ENCODE results near the gene PGAP6.

Gene PGAP6

DNA sequence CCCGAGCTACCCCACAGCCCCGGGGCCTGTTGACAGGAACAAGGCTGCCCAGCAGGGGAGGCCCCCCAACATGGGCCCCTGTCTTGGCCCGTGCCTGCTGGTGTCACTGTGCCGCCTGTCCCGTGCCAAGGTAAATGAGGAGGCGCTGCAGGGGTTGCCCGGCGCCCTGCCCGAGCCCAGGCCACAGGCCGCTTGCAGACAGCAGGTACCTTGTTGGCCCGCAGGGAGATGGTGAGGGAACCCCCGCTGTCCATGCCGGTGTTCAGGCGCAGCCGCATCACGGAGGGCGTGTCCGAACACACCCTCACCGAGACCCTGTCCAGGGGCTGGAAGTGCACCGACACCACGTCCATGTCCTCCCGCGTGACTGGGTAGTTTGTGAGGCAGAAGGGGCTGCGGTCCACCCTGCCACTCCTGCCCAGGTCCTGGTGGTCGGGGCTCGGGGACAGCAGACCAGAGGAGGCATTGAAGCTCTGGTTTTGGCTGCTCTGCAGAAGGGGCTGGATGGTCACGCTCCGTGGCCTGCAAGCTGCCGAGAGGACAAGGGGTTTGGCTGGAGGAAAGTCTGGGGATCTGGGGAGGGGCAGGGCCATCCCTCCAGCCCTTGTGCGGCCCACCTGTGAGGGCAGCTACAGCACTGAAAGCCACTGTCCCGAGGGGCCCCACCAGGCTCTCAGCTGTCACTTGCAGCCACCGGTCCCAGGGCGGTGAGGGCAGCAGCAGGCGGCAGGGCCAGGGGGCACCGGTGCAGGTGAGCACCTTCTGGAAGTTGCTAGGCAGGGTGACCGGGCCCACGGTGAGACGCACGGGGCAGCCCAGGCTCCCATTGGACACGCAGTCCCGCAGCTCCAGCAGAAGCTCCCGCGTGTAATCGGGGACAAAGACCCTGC is 5.6 kb downstream of the PGAP6 start:
- Histone ChIP-seq H3K36me3 (replicated peaks; ENCODE audit: insufficient read depth, low read length) (no peaks in the 10 kb centered on the region), H3K9ac (ENCODE audit: low read length) (no peak overlapping the region), H3K9me2 (replicated peaks; ENCODE audit: insufficient read depth, low read length) (no peaks in the 10 kb centered on the region), H3K4me2 (ENCODE audit: low read depth, low read length) (no peak overlapping the region), H4K20me1 (ENCODE audit: insufficient read depth, low read length) (no peaks in the 10 kb centered on the region), H3K79me2 (ENCODE audit: low read length) (peaks cover 24% of the 10 kb centered on the region), H3K27ac (ENCODE audit: low read length) (no peak overlapping the region), H3K4me3 (ENCODE audit: low read length) (no peak overlapping the region), H3K27me3 (replicated peaks; ENCODE audit: insufficient read depth, low read length) (no peaks in the 10 kb centered on the region), H3K4me1 (ENCODE audit: low read length) (0 out of 2 replicates have a peak, but pooled peaks cover under 1% of the 10 kb centered on the region), H3F3A (ENCODE audit: insufficient read depth, low read length) (no peaks in the 10 kb centered on the region), H2AFZ (ENCODE audit: low read length) (no peak overlapping the region), H3K9me3 (replicated peaks; ENCODE audit: insufficient read depth, low read length) (no peaks in the 10 kb centered on the region)
- DNase-seq = no peak
- no peak for TF ChIP-seq EZH2 (optimal IDR thresholded peaks at IDR 0.05; ENCODE audit: low read depth, low read length)
- TF ChIP-seq, protein P1, sequence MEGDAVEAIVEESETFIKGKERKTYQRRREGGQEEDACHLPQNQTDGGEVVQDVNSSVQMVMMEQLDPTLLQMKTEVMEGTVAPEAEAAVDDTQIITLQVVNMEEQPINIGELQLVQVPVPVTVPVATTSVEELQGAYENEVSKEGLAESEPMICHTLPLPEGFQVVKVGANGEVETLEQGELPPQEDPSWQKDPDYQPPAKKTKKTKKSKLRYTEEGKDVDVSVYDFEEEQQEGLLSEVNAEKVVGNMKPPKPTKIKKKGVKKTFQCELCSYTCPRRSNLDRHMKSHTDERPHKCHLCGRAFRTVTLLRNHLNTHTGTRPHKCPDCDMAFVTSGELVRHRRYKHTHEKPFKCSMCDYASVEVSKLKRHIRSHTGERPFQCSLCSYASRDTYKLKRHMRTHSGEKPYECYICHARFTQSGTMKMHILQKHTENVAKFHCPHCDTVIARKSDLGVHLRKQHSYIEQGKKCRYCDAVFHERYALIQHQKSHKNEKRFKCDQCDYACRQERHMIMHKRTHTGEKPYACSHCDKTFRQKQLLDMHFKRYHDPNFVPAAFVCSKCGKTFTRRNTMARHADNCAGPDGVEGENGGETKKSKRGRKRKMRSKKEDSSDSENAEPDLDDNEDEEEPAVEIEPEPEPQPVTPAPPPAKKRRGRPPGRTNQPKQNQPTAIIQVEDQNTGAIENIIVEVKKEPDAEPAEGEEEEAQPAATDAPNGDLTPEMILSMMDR (IDR thresholded peaks at IDR 0.05; ENCODE audit: low read length) = no peak
- no peak for TF ChIP-seq EZH2phosphoT487 (IDR thresholded peaks at IDR 0.05; ENCODE audit: low read length)

DNA sequence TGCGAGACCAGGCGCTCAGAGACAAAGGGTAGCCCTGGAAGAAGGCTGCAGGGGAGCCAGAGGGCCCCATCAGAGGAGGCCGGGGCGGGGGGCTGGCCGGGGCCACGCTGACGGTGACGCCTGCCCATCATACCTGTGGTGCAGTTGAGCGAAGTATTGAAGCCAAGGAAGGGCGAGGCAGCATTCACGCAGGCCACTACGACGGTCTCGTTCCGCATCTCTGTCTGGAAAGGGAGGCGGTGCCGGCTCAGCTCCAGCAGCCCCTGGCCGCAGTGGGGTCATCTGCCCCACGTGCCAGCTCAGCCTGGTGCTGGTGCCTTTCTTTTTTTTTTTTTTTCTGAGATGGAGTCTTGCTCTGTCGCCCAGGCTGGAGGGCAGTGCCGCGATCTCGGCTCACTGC is 6.6 kb downstream of the PGAP6 start:
- Histone ChIP-seq H3K27me3 (replicated peaks; ENCODE audit: insufficient read depth, low read length) (no peaks in the 10 kb centered on the region), H4K20me1 (ENCODE audit: insufficient read depth, low read length) (no peaks in the 10 kb centered on the region), H3K4me3 (ENCODE audit: low read length) (no peak overlapping the region), H3K9ac (ENCODE audit: low read length) (no peak overlapping the region), H3K9me2 (replicated peaks; ENCODE audit: insufficient read depth, low read length) (no peaks in the 10 kb centered on the region), H3K79me2 (ENCODE audit: low read length) (peaks cover 15% of the 10 kb centered on the region), H2AFZ (ENCODE audit: low read length) (no peak overlapping the region), H3K9me3 (replicated peaks; ENCODE audit: insufficient read depth, low read length) (no peaks in the 10 kb centered on the region), H3F3A (ENCODE audit: insufficient read depth, low read length) (no peaks in the 10 kb centered on the region), H3K4me2 (ENCODE audit: low read depth, low read length) (no peak overlapping the region), H3K36me3 (replicated peaks; ENCODE audit: insufficient read depth, low read length) (no peaks in the 10 kb centered on the region), H3K27ac (ENCODE audit: low read length) (no peak overlapping the region), H3K4me1 (ENCODE audit: low read length) (peaks cover 5% of the 10 kb centered on the region; the same call in 1 of the 2 replicates)
- no peak for DNase-seq
- TF ChIP-seq, protein P1 (IDR thresholded peaks at IDR 0.05; ENCODE audit: low read length) = no peak
- TF ChIP-seq EZH2 (optimal IDR thresholded peaks at IDR 0.05; ENCODE audit: low read depth, low read length) (no peak), EZH2phosphoT487 (IDR thresholded peaks at IDR 0.05; ENCODE audit: low read length) (no peak)

DNA sequence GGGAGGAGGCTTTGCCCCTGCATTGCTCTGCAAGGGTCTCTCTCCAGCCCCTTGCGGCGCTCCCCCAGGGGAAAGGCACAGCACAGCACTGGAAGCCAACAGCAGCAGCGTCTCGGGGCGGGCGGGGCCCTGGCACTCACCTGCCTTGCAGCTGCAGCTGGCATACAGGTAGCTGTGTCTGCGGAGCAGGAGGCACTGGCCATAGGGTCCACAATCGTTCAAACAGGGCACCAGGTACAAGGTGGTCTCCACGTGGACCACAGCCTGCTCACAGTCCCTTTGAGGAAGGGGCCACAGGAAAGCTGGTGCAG is 7.2 kb downstream of the PGAP6 start:
- no peak overlapping the region for H3K4me3 ChIP-seq (ENCODE audit: low read length)
- TF ChIP-seq EZH2phosphoT487 (IDR thresholded peaks at IDR 0.05; ENCODE audit: low read length) = no peak
- no peak for TF ChIP-seq EZH2 (optimal IDR thresholded peaks at IDR 0.05; ENCODE audit: low read depth, low read length)
- TF ChIP-seq, protein P1 (IDR thresholded peaks at IDR 0.05; ENCODE audit: low read length) = no peak
- H3K79me2 ChIP-seq (ENCODE audit: low read length) = peaks cover 13% of the 10 kb centered on the region
- H3K9me3 ChIP-seq (replicated peaks; ENCODE audit: insufficient read depth, low read length) = no peaks in the 10 kb centered on the region
- peaks cover 5% of the 10 kb centered on the region; the same call in 1 of the 2 replicates for H3K4me1 ChIP-seq (ENCODE audit: low read length)
- H3K27me3 ChIP-seq (replicated peaks; ENCODE audit: insufficient read depth, low read length) = no peaks in the 10 kb centered on the region
- H3K4me2 ChIP-seq (ENCODE audit: low read depth, low read length) = no peak overlapping the region
- H2AFZ ChIP-seq (ENCODE audit: low read length) = no peak overlapping the region
- no peaks in the 10 kb centered on the region for H4K20me1 ChIP-seq (ENCODE audit: insufficient read depth, low read length)
- H3K27ac ChIP-seq (ENCODE audit: low read length) = no peak overlapping the region
- H3K9me2 ChIP-seq (replicated peaks; ENCODE audit: insufficient read depth, low read length) = no peaks in the 10 kb centered on the region
- DNase-seq = no peak
- no peak overlapping the region for H3K9ac ChIP-seq (ENCODE audit: low read length)
- H3K36me3 ChIP-seq (replicated peaks; ENCODE audit: insufficient read depth, low read length) = no peaks in the 10 kb centered on the region
- no peaks in the 10 kb centered on the region for H3F3A ChIP-seq (ENCODE audit: insufficient read depth, low read length)

All from MM.1S (cell line).